ENCODE results near the gene SOWAHD.
"Not testable (repeated sequence)": the region's sequence is repeated elsewhere in the genome, so short reads cannot be mapped to it uniquely, and the experiment has no call there.

Gene SOWAHD

DNA sequence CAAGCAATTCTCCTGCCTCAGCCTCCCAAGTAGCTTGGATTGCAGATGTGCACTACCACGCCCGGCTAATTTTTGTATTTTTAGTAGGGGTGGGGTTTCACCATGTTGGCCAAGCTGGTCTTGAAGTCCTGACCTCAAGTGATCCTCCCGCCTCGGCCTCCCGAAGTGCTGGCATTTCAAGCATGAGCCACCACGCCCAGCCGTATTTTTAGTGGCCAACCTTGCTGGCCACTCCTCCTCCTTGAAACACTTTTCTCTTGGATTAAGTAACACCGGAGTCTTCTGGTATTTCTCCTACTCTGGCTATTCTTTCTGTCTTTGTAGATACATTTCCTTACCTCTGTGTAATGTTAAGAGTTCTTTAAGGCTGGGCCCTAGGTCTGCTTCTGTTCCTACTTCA is 44.2 kb downstream of the SOWAHD start:
- Histone ChIP-seq H3K27ac (no peak overlapping the region), H3K4me3 (no peak overlapping the region)

DNA sequence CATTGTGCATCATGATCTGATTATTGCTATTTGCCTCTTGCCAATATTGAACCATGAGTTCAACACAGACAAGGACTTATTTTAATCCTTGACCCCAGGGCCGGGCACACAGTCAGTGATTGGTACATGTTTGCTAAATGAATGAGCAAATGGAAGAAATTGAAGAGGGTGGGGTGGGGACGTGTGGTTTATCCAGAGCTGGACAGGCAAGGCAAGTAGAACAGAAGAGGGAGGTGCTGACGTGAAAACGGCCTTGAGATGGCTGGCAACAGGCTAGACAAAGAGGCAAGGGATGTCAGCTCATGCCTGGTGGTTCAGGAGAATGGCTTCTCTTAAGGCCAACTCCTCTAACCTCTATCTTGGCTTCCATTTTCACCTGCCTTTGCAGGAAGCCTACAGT is 50.1 kb downstream of the SOWAHD start:
- H3K27ac ChIP-seq, H3K4me3 ChIP-seq: not testable (repeated sequence)

DNA sequence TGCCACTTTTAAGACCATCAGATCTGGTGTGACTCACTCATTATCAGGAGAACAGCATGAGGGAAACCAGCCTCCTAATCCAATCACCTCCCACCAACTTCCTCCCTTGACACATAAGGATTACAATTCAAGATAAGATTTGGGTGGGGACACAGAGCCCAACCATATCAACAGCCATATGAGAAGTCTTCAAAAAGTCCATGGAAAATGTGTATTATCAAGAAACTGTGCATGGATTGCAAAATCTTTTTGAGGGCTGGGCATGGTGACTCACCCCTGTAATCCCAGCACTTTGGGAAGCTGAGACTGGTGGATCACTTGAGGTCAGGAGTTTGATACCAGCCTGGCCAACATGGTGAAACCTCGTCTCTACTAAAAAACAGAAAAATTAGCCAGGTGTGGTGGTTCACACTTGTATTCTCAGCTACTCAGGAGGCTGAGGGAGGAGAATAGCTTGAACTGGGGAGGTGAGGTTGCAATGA is 50.8 kb downstream of the SOWAHD start:
- H3K27ac ChIP-seq: no peak overlapping the region
- H3K4me3 ChIP-seq: no peak overlapping the region

All from skin epidermis (tissue), 12 donors.